ENCODE results near the gene SEPTIN1. TPM values are rescaled to one million over a fixed set of nuclear protein-coding genes. Genes with fewer than 3 reads are reported as not detected.
A peak's percentile ranks its signal among the peaks of the same experiment; 100 is the strongest.

SEPTIN1 gene
- total and polyA plus RNA-seq, 2 experiments from 2014 or later = 1.5 TPM; not detected in 1

- Histone ChIP-seq H3K4me1 (ENCODE audit: insufficient read depth) (peaks cover 13% of the 10 kb centered on the region), H3K9me2 (replicated peaks; ENCODE audit: insufficient read depth) (no peaks in the 10 kb centered on the region), H3K36me3 (replicated peaks; ENCODE audit: insufficient read depth, low read depth) (no peaks in the 10 kb centered on the region), H4K20me1 (ENCODE audit: insufficient read depth, poor library complexity, severe bottlenecking) (no peaks in the 10 kb centered on the region), H3K79me2 (peaks cover 40% of the 10 kb centered on the region), H2AFZ (no peak overlapping the region), H3K9me3 (ENCODE audit: low read depth) (no peaks in the 10 kb centered on the region), H3K4me2 (no peak overlapping the region), H3K27ac (peak overlapping the region; percentile 23), H3K27me3 (no peaks in the 10 kb centered on the region), H3K4me3 (no peak overlapping the region)
- WGBS (ENCODE audit: low lambda C conversion rate, missing lambda C conversion rate) = 82% methylated on average over 5 of the region's 5 CpGs
- peak; percentile 6 for DNase-seq (ENCODE audit: low spot score)
- no peak for TF ChIP-seq EZH2phosphoT487 (IDR thresholded peaks at IDR 0.05; ENCODE audit: low read depth, severe bottlenecking, unreplicated experiment)
- TF ChIP-seq, protein P1, sequence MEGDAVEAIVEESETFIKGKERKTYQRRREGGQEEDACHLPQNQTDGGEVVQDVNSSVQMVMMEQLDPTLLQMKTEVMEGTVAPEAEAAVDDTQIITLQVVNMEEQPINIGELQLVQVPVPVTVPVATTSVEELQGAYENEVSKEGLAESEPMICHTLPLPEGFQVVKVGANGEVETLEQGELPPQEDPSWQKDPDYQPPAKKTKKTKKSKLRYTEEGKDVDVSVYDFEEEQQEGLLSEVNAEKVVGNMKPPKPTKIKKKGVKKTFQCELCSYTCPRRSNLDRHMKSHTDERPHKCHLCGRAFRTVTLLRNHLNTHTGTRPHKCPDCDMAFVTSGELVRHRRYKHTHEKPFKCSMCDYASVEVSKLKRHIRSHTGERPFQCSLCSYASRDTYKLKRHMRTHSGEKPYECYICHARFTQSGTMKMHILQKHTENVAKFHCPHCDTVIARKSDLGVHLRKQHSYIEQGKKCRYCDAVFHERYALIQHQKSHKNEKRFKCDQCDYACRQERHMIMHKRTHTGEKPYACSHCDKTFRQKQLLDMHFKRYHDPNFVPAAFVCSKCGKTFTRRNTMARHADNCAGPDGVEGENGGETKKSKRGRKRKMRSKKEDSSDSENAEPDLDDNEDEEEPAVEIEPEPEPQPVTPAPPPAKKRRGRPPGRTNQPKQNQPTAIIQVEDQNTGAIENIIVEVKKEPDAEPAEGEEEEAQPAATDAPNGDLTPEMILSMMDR (IDR thresholded peaks at IDR 0.05; ENCODE audit: poor library complexity) = no peak
- TF ChIP-seq EZH2 (IDR thresholded peaks at IDR 0.05; ENCODE audit: borderline replicate concordance) = no peak
These were observed 25.2 kb downstream of the SEPTIN1 start for GRCh38 chr16:30357085-30357714.

GRCh38 chr16:30356401-30357084 is 25.8 kb downstream of the SEPTIN1 start:
- no peaks in the 10 kb centered on the region for H3K36me3 ChIP-seq (replicated peaks; ENCODE audit: insufficient read depth, low read depth)
- no peak overlapping the region for H2AFZ ChIP-seq
- H3K4me2 ChIP-seq = peak overlapping the region; percentile 82
- no peaks in the 10 kb centered on the region for H3K9me2 ChIP-seq (replicated peaks; ENCODE audit: insufficient read depth)
- peaks cover 13% of the 10 kb centered on the region for H3K4me1 ChIP-seq (ENCODE audit: insufficient read depth)
- no peaks in the 10 kb centered on the region for H3K27me3 ChIP-seq
- H3K9me3 ChIP-seq (ENCODE audit: low read depth) = no peaks in the 10 kb centered on the region
- H3K27ac ChIP-seq = peak overlapping the region; percentile 97
- no peak for DNase-seq (ENCODE audit: low spot score)
- H3K79me2 ChIP-seq = peaks cover 34% of the 10 kb centered on the region
- 96% methylated on average over 12 of the region's 12 CpGs for WGBS (ENCODE audit: low lambda C conversion rate, missing lambda C conversion rate)
- H4K20me1 ChIP-seq (ENCODE audit: insufficient read depth, poor library complexity, severe bottlenecking) = no peaks in the 10 kb centered on the region
- TF ChIP-seq, protein P1 (IDR thresholded peaks at IDR 0.05; ENCODE audit: poor library complexity) = no peak
- no peak for TF ChIP-seq EZH2 (IDR thresholded peaks at IDR 0.05; ENCODE audit: borderline replicate concordance)
- TF ChIP-seq EZH2phosphoT487 (IDR thresholded peaks at IDR 0.05; ENCODE audit: low read depth, severe bottlenecking, unreplicated experiment) = no peak
- H3K4me3 ChIP-seq = no peak overlapping the region

DNA sequence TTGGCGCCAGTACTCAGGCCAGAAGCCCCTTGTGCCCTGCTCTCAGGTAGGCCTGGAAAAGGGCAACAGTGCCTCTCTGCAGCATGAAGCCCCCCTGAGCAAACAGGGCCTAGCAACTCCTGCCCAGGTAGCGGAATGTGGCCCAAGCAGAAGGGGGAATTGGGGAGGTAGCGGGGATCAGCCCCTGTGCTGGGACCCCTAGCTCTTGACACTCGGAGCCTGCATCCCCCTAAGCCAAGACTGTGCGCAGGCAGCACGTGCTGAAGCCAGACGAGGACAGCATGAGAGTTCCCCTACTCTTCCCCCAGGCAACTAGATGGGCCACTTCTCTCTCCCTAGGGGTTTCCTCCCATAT is 26.4 kb downstream of the SEPTIN1 start:
- H3K4me3 ChIP-seq = peak overlapping the region; percentile 24
- H3K4me2 ChIP-seq = peak overlapping the region; percentile 82
- H3K9me3 ChIP-seq (ENCODE audit: low read depth) = no peaks in the 10 kb centered on the region
- no peaks in the 10 kb centered on the region for H3K36me3 ChIP-seq (replicated peaks; ENCODE audit: insufficient read depth, low read depth)
- WGBS (ENCODE audit: low lambda C conversion rate, missing lambda C conversion rate) = 64% methylated on average over 7 of the region's 7 CpGs
- H4K20me1 ChIP-seq (ENCODE audit: insufficient read depth, poor library complexity, severe bottlenecking) = no peaks in the 10 kb centered on the region
- H3K79me2 ChIP-seq = peaks cover 30% of the 10 kb centered on the region
- H3K27me3 ChIP-seq = no peaks in the 10 kb centered on the region
- peak overlapping the region; percentile 97 for H3K27ac ChIP-seq
- no peak for DNase-seq (ENCODE audit: low spot score)
- H3K4me1 ChIP-seq (ENCODE audit: insufficient read depth) = peaks cover 14% of the 10 kb centered on the region
- H3K9me2 ChIP-seq (replicated peaks; ENCODE audit: insufficient read depth) = no peaks in the 10 kb centered on the region
- peak overlapping the region; percentile 46 for H2AFZ ChIP-seq
- TF ChIP-seq, protein P1 (IDR thresholded peaks at IDR 0.05; ENCODE audit: poor library complexity) = no peak
- TF ChIP-seq EZH2phosphoT487 (IDR thresholded peaks at IDR 0.05; ENCODE audit: low read depth, severe bottlenecking, unreplicated experiment) (no peak), EZH2 (IDR thresholded peaks at IDR 0.05; ENCODE audit: borderline replicate concordance) (no peak)
